ENCODE data around the gene PPP4R3B. TPM values are rescaled to one million over a fixed set of nuclear protein-coding genes. Genes with fewer than 3 reads are reported as not detected.

Gene PPP4R3B
- total and polyA plus RNA-seq, 8 donors = 17.4 to 110 (median 46.9) TPM

DNA sequence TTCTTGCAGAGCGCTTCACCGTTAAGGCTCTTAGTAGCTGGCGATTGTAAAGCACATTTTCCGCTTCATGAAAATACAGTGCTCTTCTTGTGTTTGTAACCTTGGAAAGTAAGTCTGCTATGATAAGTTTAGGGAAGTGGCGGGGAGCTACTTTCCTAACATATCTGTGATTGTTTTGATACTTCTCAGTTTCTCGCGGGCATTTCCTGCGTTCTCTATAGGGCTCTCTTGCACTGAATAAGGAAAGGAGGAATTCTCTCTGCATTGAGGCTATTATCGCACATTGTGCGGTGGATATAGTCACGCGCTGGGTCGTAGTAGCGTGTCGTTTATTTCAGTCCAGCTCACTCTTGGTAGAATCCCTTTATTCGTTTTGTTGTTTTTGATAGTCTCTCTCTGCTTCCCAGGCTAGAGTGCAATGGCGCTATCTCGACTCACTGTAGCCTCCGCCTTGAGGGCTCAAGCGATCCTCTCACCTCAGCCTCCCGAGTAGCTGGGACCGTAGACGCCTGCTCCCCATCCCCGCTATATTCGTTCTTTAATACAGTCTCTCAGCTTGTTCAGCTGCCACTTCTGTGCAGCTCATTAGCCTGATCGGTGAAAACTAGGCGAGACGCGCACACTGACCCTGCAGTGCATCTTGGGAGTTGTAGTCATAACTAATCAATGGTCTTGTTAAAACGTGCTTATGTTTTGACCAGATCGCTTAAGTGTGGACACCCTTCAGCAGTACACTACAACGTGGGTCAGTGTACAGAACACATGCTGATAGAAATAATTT is 1.0 kb upstream of the PPP4R3B start:
- H3K4me1 ChIP-seq = peaks cover 36 to 73% (median 53%) of the 10 kb centered on the region in 4 donors
- H3K36me3 ChIP-seq = peaks cover 0 to 33% (median 26%) of the 10 kb centered on the region in 4 donors
- no peaks in the 10 kb centered on the region for H3K27me3 ChIP-seq
- TF ChIP-seq POLR2A (IDR thresholded peaks at IDR 0.05) (no peak), POLR2AphosphoS5 (IDR thresholded peaks at IDR 0.05) (peak; percentile 45 to 55 (median 53))
- TF ChIP-seq, protein P1, sequence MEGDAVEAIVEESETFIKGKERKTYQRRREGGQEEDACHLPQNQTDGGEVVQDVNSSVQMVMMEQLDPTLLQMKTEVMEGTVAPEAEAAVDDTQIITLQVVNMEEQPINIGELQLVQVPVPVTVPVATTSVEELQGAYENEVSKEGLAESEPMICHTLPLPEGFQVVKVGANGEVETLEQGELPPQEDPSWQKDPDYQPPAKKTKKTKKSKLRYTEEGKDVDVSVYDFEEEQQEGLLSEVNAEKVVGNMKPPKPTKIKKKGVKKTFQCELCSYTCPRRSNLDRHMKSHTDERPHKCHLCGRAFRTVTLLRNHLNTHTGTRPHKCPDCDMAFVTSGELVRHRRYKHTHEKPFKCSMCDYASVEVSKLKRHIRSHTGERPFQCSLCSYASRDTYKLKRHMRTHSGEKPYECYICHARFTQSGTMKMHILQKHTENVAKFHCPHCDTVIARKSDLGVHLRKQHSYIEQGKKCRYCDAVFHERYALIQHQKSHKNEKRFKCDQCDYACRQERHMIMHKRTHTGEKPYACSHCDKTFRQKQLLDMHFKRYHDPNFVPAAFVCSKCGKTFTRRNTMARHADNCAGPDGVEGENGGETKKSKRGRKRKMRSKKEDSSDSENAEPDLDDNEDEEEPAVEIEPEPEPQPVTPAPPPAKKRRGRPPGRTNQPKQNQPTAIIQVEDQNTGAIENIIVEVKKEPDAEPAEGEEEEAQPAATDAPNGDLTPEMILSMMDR (IDR thresholded peaks at IDR 0.05) = peak in 1 of 7 experiments; percentile 9
- 0 to 1% (median 0%) methylated on average over 32 of the region's 32 CpGs for WGBS, 5 donors
- peak overlapping the region; percentile 88 to 99 (median 96) for H3K4me3 ChIP-seq
- peak; percentile 51 to 89 for DNase-seq
- peak overlapping the region; percentile 83 to 99 (median 98) for H3K27ac ChIP-seq
- no peaks in the 10 kb centered on the region for H3K9me3 ChIP-seq
- intact Hi-C loops (cut with DNase I; ENCODE audit: low total_unique reads) = no loop called here

DNA sequence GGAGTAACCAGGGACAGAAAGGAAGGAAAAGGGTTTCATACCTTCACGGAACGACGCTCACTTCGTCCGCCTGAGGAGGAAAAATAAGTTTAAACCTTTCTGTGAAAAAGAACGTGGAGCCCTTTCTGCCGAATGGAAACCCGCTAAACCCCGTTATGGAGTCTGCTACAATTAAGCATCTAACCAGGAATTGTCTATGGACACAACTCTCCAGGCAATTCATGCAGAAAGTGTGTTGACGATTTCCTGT is 528 bp upstream of the PPP4R3B start:
- TF ChIP-seq POLR2AphosphoS5 (IDR thresholded peaks at IDR 0.05) (no peak), EP300 (IDR thresholded peaks at IDR 0.05) (no peak), POLR2A (IDR thresholded peaks at IDR 0.05) (no peak)
- TF ChIP-seq, protein P1 (IDR thresholded peaks at IDR 0.05) = no peak
- 0 to 2% (median 0%) methylated on average over 10 of the region's 10 CpGs for WGBS, 5 donors
- intact Hi-C loops (cut with DNase I; ENCODE audit: low total_unique reads) = no loop called here
- no peaks in the 10 kb centered on the region for H3K27me3 ChIP-seq
- peaks cover 0 to 37% (median 30%) of the 10 kb centered on the region in 4 donors for H3K36me3 ChIP-seq
- H3K27ac ChIP-seq = peak overlapping the region; percentile 83 to 99 (median 98)
- H3K9me3 ChIP-seq = no peaks in the 10 kb centered on the region
- H3K4me1 ChIP-seq = peaks cover 36 to 68% (median 51%) of the 10 kb centered on the region in 4 donors
- H3K4me3 ChIP-seq = peak overlapping the region; percentile 88 to 99 (median 96)
- DNase-seq = no peak

DNA sequence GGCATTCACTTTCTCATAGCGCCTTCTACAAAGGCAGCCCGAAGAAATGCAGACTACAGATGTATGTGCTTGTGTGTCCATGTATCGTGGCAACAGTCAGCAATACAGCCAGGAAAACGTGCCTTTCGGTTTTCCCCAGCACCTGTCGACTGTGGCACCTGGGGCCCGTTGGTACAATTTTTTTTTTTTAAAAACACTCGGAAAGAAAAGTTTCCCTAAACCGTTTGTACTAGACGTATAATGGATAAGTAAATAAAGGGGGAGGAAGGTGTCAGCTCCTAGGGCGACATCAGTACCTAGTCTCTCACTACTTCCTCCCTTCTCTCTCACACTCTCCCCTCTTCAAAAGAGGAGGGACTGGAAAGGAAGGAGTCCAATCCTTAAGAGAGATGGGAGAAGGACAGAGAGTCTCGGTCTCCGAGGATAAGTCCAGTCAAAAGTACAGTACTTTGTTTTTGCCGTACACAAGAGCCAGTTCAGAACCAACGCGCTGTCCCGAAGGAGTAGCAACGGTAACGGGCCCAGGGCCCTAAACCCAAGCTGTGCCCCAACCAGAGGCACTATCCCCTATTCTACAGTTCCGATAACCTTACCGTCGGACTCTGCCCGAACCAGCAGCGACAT is 759 bp downstream of the PPP4R3B start:
- TF ChIP-seq POLR2AphosphoS5 (IDR thresholded peaks at IDR 0.05) = no peak
- TF ChIP-seq, protein P1 (IDR thresholded peaks at IDR 0.05) = no peak
- TF ChIP-seq POLR2A (IDR thresholded peaks at IDR 0.05) = no peak
- no peak for TF ChIP-seq EP300 (IDR thresholded peaks at IDR 0.05)
- peak overlapping the region; percentile 88 to 99 (median 96) for H3K4me3 ChIP-seq
- H3K36me3 ChIP-seq = peaks cover 6 to 46% (median 40%) of the 10 kb centered on the region in 4 donors
- H3K27me3 ChIP-seq = no peaks in the 10 kb centered on the region
- H3K4me1 ChIP-seq = peaks cover 32 to 56% (median 43%) of the 10 kb centered on the region in 4 donors
- intact Hi-C loops (cut with DNase I; ENCODE audit: low total_unique reads) = no loop called here
- 0 to 1% (median 0%) methylated on average over 24 of the region's 24 CpGs for WGBS, 5 donors
- DNase-seq = peak in 1 of 2 donors; percentile 89
- peak overlapping the region; percentile 90 to 99 (median 98) for H3K27ac ChIP-seq
- H3K9me3 ChIP-seq = no peaks in the 10 kb centered on the region

DNA sequence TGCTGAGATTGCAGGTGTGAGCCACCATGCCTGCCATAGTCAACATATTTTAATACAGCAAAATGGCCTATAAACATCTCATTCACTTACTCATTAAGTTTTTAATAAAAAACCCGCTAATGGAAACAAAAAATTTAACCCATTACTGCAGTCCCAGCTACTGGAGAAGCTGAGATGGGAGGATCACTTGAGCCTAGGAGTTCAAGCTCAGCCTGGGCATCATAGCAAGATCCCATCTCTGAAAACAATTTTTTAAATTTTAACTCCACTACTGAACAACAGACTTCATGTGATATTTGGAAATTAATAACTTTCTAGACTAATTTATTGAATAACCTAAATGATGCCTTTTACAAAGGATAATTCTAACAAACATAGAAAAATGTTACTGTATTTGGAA is 5.4 kb downstream of the PPP4R3B start:
- H3K27me3 ChIP-seq = no peaks in the 10 kb centered on the region
- no peak overlapping the region for H3K4me3 ChIP-seq
- peaks cover 6 to 68% (median 36%) of the 10 kb centered on the region in 4 donors for H3K4me1 ChIP-seq
- intact Hi-C loops (cut with DNase I; ENCODE audit: low total_unique reads) = no loop called here
- H3K9me3 ChIP-seq = no peaks in the 10 kb centered on the region
- peaks cover 6 to 49% (median 44%) of the 10 kb centered on the region in 4 donors for H3K36me3 ChIP-seq
- H3K27ac ChIP-seq = no peak overlapping the region
- DNase-seq = no peak
- TF ChIP-seq, protein P1 (IDR thresholded peaks at IDR 0.05) = no peak
- no peak for TF ChIP-seq POLR2A (IDR thresholded peaks at IDR 0.05)
- TF ChIP-seq EP300 (IDR thresholded peaks at IDR 0.05) = no peak
- TF ChIP-seq POLR2AphosphoS5 (IDR thresholded peaks at IDR 0.05) = no peak
- 87 to 100% (median 96%) methylated on average over 1 of the region's 1 CpG for WGBS, 5 donors
